Measurements from ENCODE around the gene COL6A2.

The COL6A2 gene

DNA sequence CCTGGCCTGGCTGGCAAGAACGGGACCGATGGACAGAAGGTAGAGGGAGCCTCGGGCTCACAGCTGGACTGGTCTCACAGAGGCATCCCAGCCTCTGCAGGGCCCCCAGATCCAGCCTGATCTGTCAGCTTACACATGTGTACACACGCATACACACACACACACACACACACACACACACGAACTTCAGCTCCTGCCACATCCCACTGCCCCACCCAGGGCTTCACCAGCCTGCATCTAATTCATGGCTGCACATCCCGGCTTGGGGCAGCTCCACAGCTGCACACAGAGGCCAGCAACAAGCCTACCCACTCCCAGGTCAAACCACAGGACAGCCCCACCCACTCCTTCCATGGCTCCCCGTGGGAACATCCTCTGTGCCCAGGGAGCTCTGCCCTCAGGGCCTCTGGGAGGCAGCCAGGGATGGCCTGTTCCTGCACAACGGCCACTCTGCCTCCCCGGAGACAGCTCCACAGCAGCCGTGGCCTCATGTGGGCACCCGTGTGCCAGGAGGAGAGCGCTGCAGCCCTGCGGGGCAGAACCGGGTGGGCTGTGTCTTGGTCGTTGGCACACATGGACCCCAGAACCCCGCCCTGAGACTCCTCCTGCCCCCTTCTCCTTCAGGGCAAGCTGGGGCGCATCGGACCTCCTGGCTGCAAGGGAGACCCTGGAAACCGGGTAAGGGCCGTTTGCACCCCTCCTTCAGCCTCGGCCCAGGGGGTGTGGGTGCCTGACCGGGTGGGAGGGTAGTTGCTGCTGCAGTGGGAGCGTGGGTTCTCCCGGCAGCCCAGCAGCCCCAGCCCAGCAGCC is 19.1 kb downstream of the COL6A2 start:
- no peak for DNase-seq

DNA sequence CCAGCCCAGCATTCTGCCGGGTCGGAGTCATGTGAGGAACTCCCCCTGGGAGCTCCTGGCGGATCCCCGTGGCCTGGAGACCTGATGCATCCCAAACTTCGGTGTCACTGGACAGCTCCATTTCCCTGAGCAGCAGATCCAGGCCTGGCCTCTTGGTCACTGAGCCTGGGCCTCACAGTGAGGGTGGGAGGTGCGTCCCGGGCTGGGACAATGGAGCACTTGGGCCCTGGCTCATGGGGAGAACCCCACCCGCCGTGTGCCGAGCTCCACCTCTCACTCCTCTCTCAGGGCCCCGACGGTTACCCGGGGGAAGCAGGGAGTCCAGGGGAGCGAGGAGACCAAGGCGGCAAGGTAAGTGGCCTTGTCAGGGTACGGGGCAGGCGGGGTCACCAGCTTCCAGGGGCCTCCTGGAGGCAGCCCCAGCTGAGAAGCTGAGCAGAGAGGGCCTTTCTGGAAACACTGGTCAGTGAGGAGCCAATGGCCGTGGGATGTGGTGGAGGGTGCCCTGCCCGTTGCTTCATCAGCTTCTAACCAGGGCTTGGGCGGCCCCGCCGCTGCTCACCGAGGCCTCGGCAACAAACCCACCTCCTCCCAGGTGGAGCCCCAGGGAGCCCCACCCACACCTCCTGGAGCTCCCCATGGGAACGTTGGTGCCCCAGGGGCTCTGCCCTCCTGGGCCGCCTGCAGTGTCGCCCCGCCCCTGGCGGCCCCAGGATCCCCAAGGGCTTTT is 19.8 kb downstream of the COL6A2 start:
- no peak for DNase-seq

DNA sequence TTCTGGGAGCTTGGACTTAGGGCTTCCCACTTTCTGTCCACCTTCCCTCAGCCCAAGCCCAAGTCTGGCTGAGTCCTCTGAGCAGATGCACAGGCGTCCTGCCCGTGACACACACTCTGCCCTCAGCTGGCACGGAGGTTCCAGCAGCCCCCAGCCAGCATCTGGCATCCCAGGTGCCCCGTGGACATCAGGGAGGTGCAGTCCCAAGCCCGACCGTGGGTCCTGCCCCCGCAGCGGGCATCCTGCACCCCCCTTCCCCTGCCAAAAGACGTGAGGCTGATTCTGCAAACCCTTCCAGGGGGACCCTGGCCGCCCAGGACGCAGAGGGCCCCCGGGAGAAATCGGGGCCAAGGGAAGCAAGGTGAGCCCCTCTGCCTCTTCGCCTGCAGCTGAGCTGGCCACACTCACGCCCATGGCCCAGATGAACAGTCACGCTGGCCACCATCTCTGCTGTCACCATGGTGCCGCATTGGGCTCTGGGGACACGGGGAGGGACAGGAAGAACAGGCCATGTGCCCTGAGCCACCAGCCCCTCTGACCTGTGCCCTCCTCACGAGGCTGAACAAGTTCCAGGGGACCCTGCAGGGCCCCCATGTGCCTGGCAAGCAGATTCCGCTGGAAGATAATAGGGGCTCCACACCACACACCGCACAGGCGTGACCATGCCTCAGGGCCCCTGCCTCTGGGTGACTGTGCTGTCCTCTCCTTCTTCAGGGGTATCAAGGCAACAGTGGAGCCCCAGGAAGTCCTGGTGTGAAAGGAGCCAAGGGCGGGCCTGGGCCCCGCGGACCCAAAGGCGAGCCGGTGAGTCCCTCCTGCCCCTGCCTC is 20.6 kb downstream of the COL6A2 start:
- DNase-seq, result no peak

DNA sequence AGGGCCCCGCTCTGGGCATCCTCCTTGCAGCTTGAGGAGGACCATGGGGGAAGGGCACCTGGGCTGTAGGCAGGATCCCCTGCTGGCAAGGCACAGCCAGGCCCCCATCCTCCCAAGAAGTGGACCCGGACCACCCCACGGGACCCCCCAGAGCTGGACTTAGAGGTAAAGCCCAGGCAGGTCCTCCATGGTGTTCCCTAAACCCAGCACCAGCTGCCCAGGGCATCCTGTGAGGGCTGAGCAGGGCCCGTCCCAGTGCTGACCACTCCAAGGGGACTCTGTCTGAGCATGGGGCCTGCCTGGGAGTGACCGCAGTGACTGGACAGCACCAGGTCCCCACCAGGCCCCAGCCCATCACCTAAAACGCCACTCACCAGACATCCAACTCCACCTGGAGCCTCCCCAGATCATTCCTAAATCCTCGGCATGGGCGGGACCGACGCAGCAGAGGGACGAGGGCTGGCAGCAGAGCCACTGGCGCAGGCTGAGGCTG is 21.3 kb downstream of the COL6A2 start:
- no peak for DNase-seq

DNA sequence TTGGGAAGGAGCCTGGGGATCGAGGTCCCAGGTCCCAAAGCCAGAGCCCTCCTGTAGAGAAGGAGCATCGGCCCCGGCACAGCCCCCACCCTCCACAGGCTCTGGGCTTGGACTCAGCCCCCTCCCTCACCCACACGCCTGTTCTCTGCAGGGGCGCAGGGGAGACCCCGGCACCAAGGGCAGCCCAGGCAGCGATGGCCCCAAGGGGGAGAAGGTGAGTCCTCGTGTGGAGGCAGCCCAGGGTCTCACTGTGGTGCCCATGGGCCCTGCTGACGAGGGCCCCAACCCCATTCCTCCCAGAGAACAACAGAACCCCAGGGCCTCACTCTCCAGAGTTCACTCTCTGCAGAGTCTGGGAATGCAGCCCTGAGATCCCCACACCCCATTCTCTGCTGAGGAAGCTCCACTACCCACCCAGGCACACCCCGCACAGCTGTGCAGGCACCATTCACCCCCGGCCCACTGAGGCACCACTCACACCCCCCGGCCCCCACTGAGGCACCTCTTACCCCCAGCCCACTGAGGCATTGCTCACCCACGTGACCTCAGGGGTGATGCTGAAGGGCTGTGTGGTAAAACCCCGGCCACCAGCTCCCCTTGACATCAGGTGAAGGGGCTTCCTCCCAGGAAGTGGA is 21.8 kb downstream of the COL6A2 start:
- DNase-seq, result no peak

DNA sequence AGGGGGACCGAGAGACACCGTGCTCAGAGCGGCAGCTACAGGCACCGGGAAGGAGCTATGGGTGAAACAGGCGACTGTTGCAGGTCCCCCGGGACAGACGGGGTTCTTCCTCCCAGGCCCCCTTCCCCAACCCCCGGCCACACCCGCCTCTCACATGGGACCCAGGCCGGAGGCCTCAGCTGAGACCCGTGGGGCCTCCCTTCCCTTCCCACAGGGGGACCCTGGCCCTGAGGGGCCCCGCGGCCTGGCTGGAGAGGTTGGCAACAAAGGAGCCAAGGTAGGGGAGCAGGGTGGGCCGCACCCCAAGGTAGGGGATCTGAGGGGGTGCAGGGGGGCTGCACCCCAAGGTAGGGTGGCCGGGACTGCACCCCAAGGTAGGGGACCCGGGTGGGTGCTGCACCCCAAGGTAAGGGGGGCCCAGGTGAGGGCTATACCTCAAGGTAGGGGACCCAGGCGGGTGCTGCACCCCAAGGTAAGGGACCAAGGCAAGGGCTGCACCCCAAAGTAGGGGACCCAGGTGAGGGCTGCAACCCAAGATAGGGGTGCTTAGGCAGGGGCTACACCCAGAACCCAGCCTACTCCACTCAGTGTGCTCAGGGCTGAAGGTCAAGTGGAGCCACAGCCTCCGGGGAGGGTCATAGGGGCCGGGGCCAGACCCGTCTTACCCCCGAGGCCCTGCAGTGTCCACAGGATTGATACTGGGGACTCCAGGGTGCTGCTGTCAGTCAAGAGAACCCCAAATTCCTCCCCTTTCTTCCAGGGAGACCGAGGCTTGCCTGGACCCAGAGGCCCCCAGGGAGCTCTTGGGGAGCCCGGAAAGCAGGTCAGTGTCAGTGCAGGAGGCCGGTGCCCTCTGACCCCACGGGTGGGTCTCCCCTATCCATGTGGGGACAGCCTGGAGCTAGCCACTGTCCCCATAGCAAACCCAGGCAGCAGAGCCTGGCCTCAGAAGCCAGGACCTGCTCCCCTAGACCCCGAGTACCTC is 22.7 kb downstream of the COL6A2 start:
- no peak for DNase-seq

DNA sequence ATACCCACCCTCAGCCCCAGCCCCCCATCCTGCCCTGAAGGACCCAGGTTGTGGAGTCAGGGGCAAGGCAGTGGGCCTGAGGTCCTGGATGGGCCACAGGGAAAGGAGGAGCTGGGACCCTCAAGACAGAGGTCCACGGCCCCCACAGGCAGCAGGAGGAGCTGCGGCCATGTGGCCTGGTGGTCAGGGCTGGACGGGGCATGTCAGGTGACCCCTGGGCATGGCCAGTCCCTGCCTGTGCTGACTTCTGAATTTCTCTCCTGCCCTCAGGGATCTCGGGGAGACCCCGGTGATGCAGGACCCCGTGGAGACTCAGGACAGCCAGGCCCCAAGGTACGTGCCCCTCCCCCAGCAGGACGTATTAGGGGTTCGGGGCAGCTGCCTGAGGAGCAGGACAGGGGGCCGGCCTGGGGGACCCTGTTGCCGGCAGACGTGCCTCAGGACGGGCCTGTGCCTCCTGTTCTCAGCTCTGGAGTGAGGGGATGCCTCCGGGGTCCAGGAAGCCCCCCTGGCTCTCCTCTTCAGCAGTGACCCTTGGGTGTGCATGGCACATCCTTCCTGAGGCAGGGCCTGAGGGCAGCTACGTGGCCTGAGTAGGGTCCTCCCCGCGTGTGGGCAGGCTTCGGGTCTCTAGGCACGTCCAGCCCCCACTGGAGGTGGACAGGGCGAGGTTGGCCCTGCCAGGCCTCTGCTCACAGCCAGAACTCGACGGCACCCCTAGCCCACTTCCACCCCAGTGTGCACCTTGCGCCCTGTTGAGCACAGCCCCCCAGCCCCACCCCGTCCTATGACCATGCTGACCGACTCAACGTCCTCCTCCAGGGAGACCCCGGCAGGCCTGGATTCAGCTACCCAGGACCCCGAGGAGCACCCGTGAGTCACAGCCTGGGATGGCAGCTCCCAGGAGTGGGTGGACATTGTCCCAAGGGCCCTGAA is 23.6 kb downstream of the COL6A2 start:
- no peak for DNase-seq

DNA sequence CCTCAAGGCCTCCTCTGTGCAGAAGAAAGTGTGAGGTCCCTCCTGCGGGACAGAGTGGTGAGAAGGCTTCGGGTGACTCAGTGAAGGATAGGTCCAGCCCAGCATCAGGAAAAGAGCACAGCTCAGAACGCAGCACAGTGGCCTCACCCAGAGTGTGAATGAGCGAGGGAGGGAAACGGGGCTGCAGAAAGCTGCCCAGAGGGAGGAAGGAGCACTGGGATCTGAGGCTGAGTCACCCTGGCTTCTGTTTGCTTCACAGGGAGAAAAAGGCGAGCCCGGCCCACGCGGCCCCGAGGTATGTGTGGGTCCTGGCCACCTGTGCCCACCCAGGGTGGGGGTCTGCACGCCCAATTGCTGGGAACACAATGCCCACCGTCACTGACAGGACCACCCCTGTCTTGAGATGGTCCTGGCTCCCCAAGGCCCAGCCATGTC is 24.3 kb downstream of the COL6A2 start:
- DNase-seq, result no peak

DNA sequence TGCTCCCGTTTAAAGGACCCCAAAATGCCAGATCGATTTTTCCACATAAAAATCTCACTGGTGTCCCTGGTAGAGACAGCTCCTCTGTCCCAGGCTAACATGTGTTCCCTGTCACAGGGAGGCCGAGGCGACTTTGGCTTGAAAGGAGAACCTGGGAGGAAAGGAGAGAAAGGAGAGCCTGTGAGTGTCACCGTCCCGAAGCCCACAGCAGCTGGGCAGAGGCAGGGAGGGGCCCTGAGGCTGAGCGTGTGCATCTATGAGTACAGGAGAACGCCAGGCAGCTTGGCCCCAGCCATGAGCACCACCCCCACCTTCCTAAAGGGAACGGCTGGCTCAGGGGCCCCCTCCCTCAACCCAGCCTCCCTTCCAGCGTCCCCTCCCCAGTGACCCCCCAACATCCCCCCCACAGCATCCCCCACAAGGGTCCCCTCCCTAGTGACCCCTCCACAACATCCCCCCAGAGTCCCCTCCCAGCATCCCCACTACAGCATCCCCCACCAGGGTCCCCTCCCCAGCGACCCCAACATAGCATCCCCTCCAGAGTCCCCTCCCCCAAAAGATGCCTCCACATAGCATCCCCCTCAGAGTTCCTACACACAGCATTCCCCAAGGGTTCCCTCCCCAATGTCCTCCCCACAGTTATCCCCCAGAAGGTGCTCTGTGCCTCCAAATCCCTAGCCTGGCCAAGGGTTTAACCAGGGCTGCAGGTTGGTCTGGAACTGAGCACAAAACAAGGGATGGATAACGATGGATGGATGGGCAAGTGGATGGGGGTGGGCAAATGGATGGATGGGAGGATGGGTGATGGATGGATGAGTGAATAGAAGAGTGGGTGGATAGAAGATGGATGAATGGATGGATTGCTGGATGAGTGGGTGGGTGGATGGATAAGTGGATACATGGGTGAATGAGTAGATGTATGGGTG is 25.1 kb downstream of the COL6A2 start:
- no peak for DNase-seq

DNA sequence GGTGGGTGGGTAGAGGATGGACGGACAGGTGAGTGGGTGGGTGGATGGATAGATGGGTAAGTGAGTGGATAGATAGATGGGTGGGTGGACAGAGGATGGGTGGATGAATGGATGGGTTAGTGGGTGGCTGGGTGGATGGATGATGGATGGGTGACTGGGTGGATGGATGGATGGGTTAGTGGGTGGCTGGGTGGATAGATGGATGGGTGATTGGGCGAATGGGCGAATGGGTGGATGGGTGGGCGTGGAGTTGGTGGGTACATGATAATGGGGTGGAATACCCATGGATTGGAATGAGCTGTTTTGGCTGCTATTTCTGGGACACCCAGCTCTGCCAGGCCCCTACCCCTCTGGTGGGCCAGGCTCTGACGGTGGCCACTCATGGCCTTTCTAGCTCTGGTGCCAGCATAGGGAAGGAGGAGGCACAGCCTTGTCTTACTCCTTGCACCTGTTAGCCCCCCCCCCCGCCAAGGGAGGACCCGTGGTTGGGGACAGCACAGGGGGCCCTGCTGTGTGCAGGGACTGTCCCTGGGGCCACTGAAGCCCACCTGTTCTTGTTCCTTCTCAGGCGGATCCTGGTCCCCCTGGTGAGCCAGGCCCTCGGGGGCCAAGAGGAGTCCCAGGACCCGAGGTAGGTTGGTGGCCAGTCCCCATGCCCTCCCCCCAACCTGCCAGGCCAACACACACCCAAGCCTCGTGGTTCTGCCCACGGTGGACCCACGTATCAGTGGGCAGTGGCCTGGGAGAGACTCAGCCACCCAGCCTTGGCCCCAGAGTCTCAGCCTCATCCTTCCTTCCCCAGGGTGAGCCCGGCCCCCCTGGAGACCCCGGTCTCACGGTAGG is 26.4 kb downstream of the COL6A2 start:
- no peak for DNase-seq

DNA sequence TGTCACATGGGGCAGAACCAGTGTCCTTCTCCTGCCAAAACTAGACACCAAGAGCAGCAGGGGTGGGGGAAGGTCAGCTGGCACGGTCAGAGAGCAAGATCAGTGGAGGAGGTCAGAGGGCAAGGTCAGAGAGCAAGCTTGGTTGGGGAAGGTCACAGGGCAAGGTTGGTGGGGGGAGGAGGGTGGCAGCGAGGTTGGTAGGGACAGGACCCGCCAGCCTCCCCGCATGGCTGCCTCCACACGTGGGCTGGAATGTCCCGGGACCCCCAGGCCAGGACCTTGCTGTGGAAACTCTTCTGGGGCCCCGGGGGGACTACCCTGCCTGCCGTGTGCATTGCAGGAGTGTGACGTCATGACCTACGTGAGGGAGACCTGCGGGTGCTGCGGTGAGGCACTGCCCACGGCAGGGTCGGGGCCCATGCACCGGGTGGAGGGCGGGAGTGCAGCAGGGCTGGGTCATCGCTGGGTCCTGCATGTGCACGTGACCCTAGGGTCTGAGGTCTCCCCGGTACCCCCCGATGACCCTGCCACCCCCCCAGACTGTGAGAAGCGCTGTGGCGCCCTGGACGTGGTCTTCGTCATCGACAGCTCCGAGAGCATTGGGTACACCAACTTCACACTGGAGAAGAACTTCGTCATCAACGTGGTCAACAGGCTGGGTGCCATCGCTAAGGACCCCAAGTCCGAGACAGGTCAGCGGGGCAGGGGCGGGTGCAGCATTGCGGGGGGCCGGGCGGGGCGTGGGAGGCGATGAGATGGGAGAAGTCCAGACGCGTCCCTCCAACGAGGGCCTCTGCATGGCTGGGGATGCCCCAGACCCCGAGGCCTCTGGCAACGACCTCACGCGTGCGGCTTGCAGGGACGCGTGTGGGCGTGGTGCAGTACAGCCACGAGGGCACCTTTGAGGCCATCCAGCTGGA is 27.3 kb downstream of the COL6A2 start:
- DNase-seq, result no peak

DNA sequence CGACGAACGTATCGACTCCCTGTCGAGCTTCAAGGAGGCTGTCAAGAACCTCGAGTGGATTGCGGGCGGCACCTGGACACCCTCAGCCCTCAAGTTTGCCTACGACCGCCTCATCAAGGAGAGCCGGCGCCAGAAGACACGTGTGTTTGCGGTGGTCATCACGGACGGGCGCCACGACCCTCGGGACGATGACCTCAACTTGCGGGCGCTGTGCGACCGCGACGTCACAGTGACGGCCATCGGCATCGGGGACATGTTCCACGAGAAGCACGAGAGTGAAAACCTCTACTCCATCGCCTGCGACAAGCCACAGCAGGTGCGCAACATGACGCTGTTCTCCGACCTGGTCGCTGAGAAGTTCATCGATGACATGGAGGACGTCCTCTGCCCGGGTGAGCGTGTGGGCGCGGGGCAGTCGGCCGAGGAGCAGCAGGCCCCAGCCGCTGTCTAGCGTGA is 28.0 kb downstream of the COL6A2 start:
- no peak for DNase-seq

DNA sequence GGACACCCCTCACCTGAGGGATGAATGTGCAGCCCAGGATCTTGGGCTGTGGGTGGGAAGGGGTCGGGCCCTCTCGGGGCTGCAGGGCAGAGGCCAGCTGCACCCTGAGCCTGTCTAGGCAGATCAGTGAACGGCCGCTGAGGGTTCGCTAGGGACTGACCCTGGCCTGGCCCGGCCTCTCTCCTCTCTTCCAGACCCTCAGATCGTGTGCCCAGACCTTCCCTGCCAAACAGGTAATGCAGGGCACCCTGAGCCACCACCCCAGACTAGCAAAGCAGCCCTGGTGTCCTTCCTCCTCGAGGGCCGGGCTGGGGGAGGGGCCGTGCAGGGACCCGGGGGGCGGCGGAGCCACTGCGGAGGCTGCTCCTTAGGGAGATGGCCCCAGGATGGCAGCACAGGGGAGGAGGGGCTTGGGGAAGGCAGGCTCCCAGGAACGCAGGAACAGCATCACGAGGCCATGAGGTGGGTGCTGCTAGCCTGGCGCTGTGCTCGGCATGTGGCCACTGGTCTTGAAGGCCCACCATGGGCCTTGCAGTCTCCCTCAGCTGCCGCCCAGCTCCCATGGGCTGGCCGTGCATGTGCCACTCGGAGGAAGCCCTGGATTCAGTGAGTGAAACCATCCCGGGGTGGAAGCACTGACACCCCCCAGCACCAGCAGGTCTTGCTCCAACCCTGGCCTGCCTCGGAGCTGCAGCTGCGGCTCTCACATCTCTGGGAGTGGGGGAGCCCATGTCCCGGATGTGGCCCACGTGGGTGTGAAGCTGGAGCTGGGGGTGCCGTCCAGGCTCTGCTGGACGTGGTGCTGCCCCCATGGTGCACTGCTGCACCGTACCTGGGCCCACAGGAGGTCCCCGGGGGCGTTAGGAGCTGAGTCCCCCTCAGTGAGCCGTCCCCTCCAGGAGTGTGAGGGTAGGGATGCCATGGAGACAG is 28.7 kb downstream of the COL6A2 start:
- no peak for DNase-seq

DNA sequence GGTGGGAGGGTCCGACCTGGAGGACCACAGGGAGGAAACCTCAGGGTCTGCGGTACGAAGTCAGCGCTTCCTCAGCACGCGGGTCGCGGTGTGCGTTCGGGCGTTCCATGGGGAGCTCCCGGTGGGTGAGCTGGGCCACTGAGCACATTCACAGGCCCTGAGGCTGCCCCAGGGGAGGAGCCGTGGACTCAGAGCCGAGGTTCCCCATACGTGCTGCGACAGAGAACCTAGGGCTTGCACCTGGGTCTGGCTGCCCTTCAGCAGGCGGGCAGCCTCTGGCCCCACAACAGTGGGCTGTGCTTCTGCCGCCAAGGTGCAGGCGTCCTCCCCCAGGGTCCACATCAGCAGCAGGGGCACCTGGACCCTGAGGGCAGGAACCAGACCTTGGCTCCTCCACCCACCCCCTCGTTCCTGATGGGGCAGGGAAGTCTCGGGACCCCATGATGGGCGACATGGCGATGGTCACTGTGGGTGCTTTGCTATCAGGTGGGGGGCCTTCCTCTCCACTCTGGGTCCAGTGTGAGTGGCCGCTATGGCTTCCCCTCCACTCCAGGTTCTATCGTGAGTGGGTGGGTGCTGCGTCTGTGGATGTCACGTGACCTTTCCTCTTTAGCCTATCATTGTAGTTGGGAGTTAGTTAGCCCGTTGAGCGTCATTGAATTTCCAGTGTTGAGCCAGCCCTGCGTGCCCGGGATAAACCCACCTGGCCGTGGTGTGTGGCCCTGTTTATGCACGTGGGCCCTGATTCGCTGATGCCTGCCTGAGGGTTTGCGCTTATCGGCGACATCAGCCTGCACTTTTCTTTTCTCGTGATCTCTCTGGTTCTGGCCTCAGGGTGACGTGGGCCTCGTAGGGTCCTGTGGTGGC is 29.6 kb downstream of the COL6A2 start:
- no peak for DNase-seq
